H9 (cell line): ENCODE results near the gene LRRC71. TPM values are rescaled to one million over a fixed set of nuclear protein-coding genes. Genes with fewer than 3 reads are reported as not detected.

ENCODE experiments used
- DNase-seq: peaks from one replicate; pipeline ENCODE4 v3.0.0-alpha.2; 2017
- H2AFZ ChIP-seq: one replicate; pipeline ENCODE4 v1.6.1; 2013; ENCODE audit warnings: mild to moderate bottlenecking, low read length, control low read depth, moderate library complexity
- H2AK5ac ChIP-seq: 2 replicates; pipeline ENCODE4 v1.6.1; 2013; ENCODE audit warnings: low read length, control low read depth, mixed read lengths; ENCODE audit not compliant: insufficient read length
- H2BK120ac ChIP-seq: one replicate; pipeline ENCODE4 v1.6.1; 2013; ENCODE audit warnings: low read depth, mild to moderate bottlenecking, low read length, control low read depth, inconsistent platforms; ENCODE audit not compliant: poor library complexity, severe bottlenecking
- H2BK12ac ChIP-seq: 2 replicates; pipeline ENCODE4 v1.6.1; 2013; ENCODE audit warnings: low read length, control low read depth, mixed read lengths, low read depth; ENCODE audit not compliant: insufficient read length
- H2BK15ac ChIP-seq: 2 replicates; pipeline ENCODE4 v1.6.1; 2013; ENCODE audit warnings: low read depth, low read length, control low read depth
- H2BK20ac ChIP-seq: one replicate; pipeline ENCODE4 v1.6.1; 2013; ENCODE audit warnings: low read depth, mild to moderate bottlenecking, low read length, control low read depth, inconsistent platforms; ENCODE audit not compliant: poor library complexity, severe bottlenecking
- H2BK5ac ChIP-seq: 2 replicates; pipeline ENCODE4 v1.6.1; 2013; ENCODE audit warnings: low read length, control low read depth, mixed read lengths; ENCODE audit not compliant: insufficient read length
- H3K14ac ChIP-seq: 2 replicates; pipeline ENCODE4 v1.6.1; 2013; ENCODE audit warnings: low read length, control low read depth; ENCODE audit not compliant: insufficient read depth
- H3K18ac ChIP-seq: 2 replicates; pipeline ENCODE4 v1.6.1; 2013; ENCODE audit warnings: low read depth, mild to moderate bottlenecking, mixed read lengths, low read length, control low read depth; ENCODE audit not compliant: insufficient read length
- H3K23ac ChIP-seq: 2 replicates; pipeline ENCODE4 v1.6.1; 2013; ENCODE audit warnings: low read length, control low read depth, mixed read lengths, low read depth; ENCODE audit not compliant: insufficient read length
- H3K23me2 ChIP-seq: 2 replicates; pipeline ENCODE4 v1.6.1; 2013; ENCODE audit warnings: low read depth, mild to moderate bottlenecking, mixed read lengths, low read length, control low read depth; ENCODE audit not compliant: insufficient read length, poor library complexity, severe bottlenecking
- H3K27ac ChIP-seq: 2 replicates; pipeline ENCODE4 v1.5.1; 2013; ENCODE audit warnings: low read length, control low read depth, mixed read lengths, low read depth; ENCODE audit not compliant: insufficient read length
- H3K27me3 ChIP-seq: 2 replicates; pipeline ENCODE4 v1.6.1; 2013; ENCODE audit warnings: low read length, control low read depth, inconsistent platforms; ENCODE audit not compliant: insufficient read depth
- H3K4ac ChIP-seq: 2 replicates; pipeline ENCODE4 v1.6.1; 2013; ENCODE audit warnings: low read depth, mild to moderate bottlenecking, control low read depth, inconsistent platforms, low read length, moderate library complexity
- H3K4me1 ChIP-seq: 2 replicates; pipeline ENCODE4 v1.6.1; 2013; ENCODE audit warnings: low read length, control low read depth, inconsistent platforms; ENCODE audit not compliant: insufficient read depth
- H3K4me2 ChIP-seq: 2 replicates; pipeline ENCODE4 v1.6.1; 2013; ENCODE audit warnings: low read length, control low read depth, mixed read lengths; ENCODE audit not compliant: insufficient read length, insufficient read depth
- H3K56ac ChIP-seq: 2 replicates; pipeline ENCODE4 v1.6.1; 2013; ENCODE audit warnings: low read depth, mild to moderate bottlenecking, mixed read lengths, low read length, control low read depth; ENCODE audit not compliant: insufficient read length
- H3K79me1 ChIP-seq: 2 replicates; pipeline ENCODE4 v1.6.1; 2013; ENCODE audit warnings: low read depth, mild to moderate bottlenecking, moderate library complexity, low read length, control low read depth, inconsistent platforms; ENCODE audit not compliant: insufficient read depth, poor library complexity, severe bottlenecking
- H3K79me2 ChIP-seq: 2 replicates; pipeline ENCODE4 v1.6.1; 2013; ENCODE audit warnings: low read length, control low read depth, inconsistent platforms; ENCODE audit not compliant: insufficient read depth
- H3K9ac ChIP-seq: 2 replicates; pipeline ENCODE4 v1.6.1; 2013; ENCODE audit warnings: low read length, control low read depth, mixed read lengths; ENCODE audit not compliant: insufficient read length; ENCODE audit errors: extremely low read depth
- H3K9me3 ChIP-seq: one replicate; pipeline ENCODE4 v1.6.1; 2013; ENCODE audit warnings: low read depth, low read length, inconsistent platforms; ENCODE audit not compliant: control insufficient read depth
- H3T11ph ChIP-seq: one replicate; pipeline ENCODE4 v1.6.1; 2013; ENCODE audit warnings: mild to moderate bottlenecking, low read length, control low read depth, inconsistent platforms
- H4K20me1 ChIP-seq: one replicate; pipeline ENCODE4 v1.6.1; 2013; ENCODE audit not compliant: control insufficient read depth, insufficient read length, insufficient read depth
- H4K5ac ChIP-seq: 2 replicates; pipeline ENCODE4 v1.6.1; 2013; ENCODE audit warnings: low read depth, mild to moderate bottlenecking, mixed read lengths, low read length, control low read depth; ENCODE audit not compliant: insufficient read length
- H4K8ac ChIP-seq: replicated peaks from 2 replicates; pipeline ENCODE4 v1.6.1; 2013; ENCODE audit warnings: low read length, control low read depth, mixed read lengths, low read depth; ENCODE audit not compliant: insufficient read length
- H4K91ac ChIP-seq: 2 replicates; pipeline ENCODE4 v1.6.1; 2013; ENCODE audit warnings: low read depth, mild to moderate bottlenecking, moderate library complexity, mixed read lengths, low read length, control low read depth; ENCODE audit not compliant: insufficient read length
- H3K27ac Mint-ChIP-seq, 3 experiments: 2 replicates in 2 of 3; 3 replicates in 1 of 3; pipeline ENCODE4 v1.8.0; 2020 to 2021; ENCODE audit warnings: mixed read lengths in 3 of 3, mild to moderate bottlenecking in 1 of 3, moderate library complexity in 1 of 3
- H3K27me3 Mint-ChIP-seq: 2 replicates; pipeline ENCODE4 v1.8.0; 2021; ENCODE audit warnings: low read depth, mild to moderate bottlenecking, moderate library complexity, mixed read lengths
- H3K36me3 Mint-ChIP-seq, 3 experiments: 2 replicates in 2 of 3; 3 replicates in 1 of 3; pipeline ENCODE4 v1.8.0; 2020 to 2021; ENCODE audit warnings: low read depth in 3 of 3, mixed read lengths in 3 of 3; ENCODE audit not compliant: insufficient read depth in 1 of 3
- H3K4me1 Mint-ChIP-seq, 2 experiments: 2 replicates each; pipeline ENCODE4 v1.8.0; 2020; ENCODE audit warnings: mixed read lengths in 2 of 2
- H3K4me3 Mint-ChIP-seq, 2 experiments: 2 replicates in 1 of 2; 3 replicates in 1 of 2; pipeline ENCODE4 v1.8.0; 2020 to 2021; ENCODE audit warnings: mild to moderate bottlenecking in 2 of 2, mixed read lengths in 2 of 2, moderate library complexity in 1 of 2
- H3K9me3 Mint-ChIP-seq, 2 experiments: 2 replicates in 1 of 2; 3 replicates in 1 of 2; pipeline ENCODE4 v1.8.0; 2020; ENCODE audit warnings: mild to moderate bottlenecking in 2 of 2, mixed read lengths in 2 of 2, moderate library complexity in 1 of 2
- WGBS: extraction: QIAGEN DNeasy Blood & Tissue Kit; methylation state at CpG from one replicate; pipeline ENCODE4 v1.1.7; 2013; ENCODE audit warnings: missing lambda C conversion rate, low lambda C conversion rate, mixed read lengths; ENCODE audit not compliant: insufficient read length; ENCODE audit errors: extremely low coverage; 5-methylcytosine and 5-hydroxymethylcytosine counted together
- total RNA-seq: library from RNA; stranded (reverse); gene quantifications from 2 replicates; pipeline ENCODE4 v1.2.1, GENCODE V29; 2021
- TF ChIP-seq, protein P1 (sequence below): fragments of 200-600 bp; sonication (generic); conservative IDR thresholded peaks from 3 replicates; pipeline ENCODE4 v1.8.0; 2021; ENCODE audit warnings: antibody characterized with exemption, mild to moderate bottlenecking

LRRC71 gene
- total RNA-seq, 1 experiment from 2014 or later: not detected

DNA sequence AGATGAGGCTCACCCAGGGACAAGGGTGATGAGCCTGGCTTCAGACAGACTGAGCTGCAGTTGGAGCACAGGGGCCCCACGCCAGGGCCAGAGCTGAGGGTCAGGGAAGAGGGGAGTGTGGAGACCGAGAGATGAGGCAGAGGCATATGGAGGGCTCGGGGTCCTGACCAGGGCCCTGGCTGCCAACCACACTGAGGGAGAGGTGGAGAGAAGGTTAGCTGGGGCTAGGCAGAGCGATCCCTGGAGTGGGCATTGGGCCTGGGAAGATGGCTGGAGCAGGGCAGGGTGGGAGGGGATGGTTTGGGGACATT lies 18.9 kb upstream of the LRRC71 start:
- no peak overlapping the region for H3K23ac ChIP-seq
- Mint-ChIP-seq H3K27ac (no peak overlapping the region), H3K4me1 (peaks cover 12 to 27% of the 10 kb centered on the region in 2 experiments), H3K9me3 (no peaks in the 10 kb centered on the region), H3K36me3 (no peaks in the 10 kb centered on the region), H3K27me3 (peaks cover 43% of the 10 kb centered on the region), H3K4me3 (no peak overlapping the region)
- H2BK5ac ChIP-seq: no peak overlapping the region
- H2BK20ac ChIP-seq: no peak overlapping the region
- no peak for DNase-seq
- no peaks in the 10 kb centered on the region for H3K9me3 ChIP-seq
- H3K27ac ChIP-seq: no peak overlapping the region
- H3K79me2 ChIP-seq: no peaks in the 10 kb centered on the region
- H3K18ac ChIP-seq: no peak overlapping the region
- no peak overlapping the region for H3K9ac ChIP-seq
- no peaks in the 10 kb centered on the region for H3K23me2 ChIP-seq
- H3K4me1 ChIP-seq: no peaks in the 10 kb centered on the region
- H4K91ac ChIP-seq: no peak overlapping the region
- no peak overlapping the region for H3K56ac ChIP-seq
- H3T11ph ChIP-seq: no peak overlapping the region
- H3K27me3 ChIP-seq: no peaks in the 10 kb centered on the region; the same call in 1 of the 2 replicates
- H3K79me1 ChIP-seq: no peaks in the 10 kb centered on the region
- H2BK120ac ChIP-seq: no peak overlapping the region
- no peak overlapping the region for H3K14ac ChIP-seq
- no peak overlapping the region for H2AFZ ChIP-seq
- no peak overlapping the region for H4K5ac ChIP-seq
- H2BK15ac ChIP-seq: no peak overlapping the region
- no peak overlapping the region for H3K4me2 ChIP-seq
- no peak overlapping the region for H2AK5ac ChIP-seq
- H3K4ac ChIP-seq: no peak overlapping the region
- H2BK12ac ChIP-seq: no peak overlapping the region
- WGBS: no CpG with 5 or more reads among the region's 4 CpGs
- H4K20me1 ChIP-seq: no peaks in the 10 kb centered on the region
- TF ChIP-seq, protein P1, sequence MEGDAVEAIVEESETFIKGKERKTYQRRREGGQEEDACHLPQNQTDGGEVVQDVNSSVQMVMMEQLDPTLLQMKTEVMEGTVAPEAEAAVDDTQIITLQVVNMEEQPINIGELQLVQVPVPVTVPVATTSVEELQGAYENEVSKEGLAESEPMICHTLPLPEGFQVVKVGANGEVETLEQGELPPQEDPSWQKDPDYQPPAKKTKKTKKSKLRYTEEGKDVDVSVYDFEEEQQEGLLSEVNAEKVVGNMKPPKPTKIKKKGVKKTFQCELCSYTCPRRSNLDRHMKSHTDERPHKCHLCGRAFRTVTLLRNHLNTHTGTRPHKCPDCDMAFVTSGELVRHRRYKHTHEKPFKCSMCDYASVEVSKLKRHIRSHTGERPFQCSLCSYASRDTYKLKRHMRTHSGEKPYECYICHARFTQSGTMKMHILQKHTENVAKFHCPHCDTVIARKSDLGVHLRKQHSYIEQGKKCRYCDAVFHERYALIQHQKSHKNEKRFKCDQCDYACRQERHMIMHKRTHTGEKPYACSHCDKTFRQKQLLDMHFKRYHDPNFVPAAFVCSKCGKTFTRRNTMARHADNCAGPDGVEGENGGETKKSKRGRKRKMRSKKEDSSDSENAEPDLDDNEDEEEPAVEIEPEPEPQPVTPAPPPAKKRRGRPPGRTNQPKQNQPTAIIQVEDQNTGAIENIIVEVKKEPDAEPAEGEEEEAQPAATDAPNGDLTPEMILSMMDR: no peak
- no peak overlapping the region for H4K8ac ChIP-seq
